SKM-1 treated with dmso at 0.1 percent for 144 hours (cell line): ENCODE data around the gene CLIC6.

Experiments
- DNase-seq: peaks from one replicate; lab custom pipeline; 2025; ENCODE audit not compliant: unreplicated experiment; lab: John Stamatoyannopoulos, UW

The CLIC6 gene

GRCh38 chr21:34724131-34724856 is 55.5 kb downstream of the CLIC6 start:
- no peak for DNase-seq

DNA sequence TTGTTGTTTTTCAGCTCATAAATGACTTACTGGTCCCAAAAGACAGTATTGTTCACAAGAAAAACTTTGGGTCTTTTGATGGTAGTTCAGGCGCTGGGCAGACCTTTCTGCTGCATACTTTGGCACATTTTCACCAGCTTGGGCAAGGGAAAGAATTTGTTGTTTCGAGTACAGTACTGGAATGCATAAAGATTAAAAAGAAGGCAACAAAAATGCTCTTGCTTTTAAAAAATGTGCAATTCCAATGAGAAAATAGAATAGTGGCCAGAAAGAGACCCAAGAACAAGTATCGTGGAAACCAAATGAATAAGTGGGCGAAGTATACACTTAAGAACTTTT is 56.0 kb downstream of the CLIC6 start:
- no peak for DNase-seq

GRCh38 chr21:34726627-34727337 is 58.0 kb downstream of the CLIC6 start:
- DNase-seq: peak; percentile 10

- DNase-seq: no peak
Observed at GRCh38 chr21:34728479-34728878, 59.7 kb downstream of the CLIC6 start.

- DNase-seq: no peak
Observed at GRCh38 chr21:34730194-34730593, 61.4 kb downstream of the CLIC6 start.

- no peak for DNase-seq
Observed at GRCh38 chr21:34730756-34731445, 62.1 kb downstream of the CLIC6 start.

DNA sequence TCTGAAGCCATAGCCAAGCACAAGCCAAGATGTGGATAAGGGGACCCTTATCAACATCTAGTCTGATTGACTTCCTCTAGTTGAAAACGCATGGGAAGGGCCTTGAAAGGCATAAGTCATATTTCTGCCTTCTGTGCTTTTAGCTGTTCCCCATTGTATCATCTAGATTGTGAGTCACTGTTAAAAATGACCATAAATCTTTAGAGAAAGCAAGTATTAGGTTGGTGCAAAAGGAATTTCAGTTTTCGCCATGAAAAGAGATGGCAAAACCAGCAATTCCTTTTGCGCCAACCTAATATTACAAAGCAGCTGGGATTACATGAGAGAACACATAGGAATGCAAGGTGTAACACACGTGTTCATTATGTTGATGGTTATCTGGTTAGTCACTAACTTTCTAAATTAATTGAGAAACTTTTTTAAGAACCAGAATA is 63.6 kb downstream of the CLIC6 start:
- DNase-seq: no peak

- no peak for DNase-seq
Observed at GRCh38 chr21:34733852-34734251, 65.1 kb downstream of the CLIC6 start.

DNA sequence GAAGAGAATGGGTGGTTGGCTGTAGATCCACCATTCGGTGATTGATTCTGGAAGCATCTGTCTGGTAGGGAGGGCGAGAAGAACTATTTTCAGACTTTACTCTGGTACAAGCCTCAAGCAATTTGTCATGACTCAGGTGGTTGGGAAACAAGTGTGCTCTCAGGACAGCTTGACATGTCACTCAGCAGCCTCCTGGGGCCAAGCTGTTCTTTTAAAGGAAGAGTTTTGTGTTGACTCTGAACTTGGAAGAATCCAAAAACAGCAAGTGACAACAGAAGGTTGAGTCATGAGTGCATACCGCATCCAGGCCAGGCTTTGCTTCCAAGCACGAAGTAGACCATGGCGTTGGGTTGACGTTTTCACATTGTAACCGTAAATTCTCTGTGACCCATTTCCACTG is 65.9 kb downstream of the CLIC6 start:
- DNase-seq: no peak

GRCh38 chr21:34736116-34736874 is 67.5 kb downstream of the CLIC6 start:
- DNase-seq: no peak

DNA sequence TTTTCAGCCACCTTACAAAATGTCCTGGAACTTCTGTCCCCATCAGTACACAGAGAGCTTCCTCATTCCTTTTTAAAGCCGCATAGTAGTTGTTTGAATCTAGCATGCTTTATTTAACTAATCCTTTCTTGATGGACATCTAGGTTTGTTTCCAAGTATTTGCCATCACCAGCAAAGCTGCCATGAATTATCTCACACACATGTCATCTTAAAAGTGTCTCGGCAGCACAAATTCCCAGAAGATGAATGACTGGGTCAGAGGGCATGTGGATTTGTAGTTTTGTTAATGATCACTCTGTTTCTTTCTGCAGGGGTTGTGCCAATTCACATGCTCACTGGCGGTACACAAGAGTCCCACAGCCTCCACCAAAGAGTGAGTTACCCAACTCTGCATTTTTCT is 68.3 kb downstream of the CLIC6 start:
- DNase-seq: no peak

- no peak for DNase-seq
Observed at GRCh38 chr21:34740198-34740597, 71.4 kb downstream of the CLIC6 start.

DNA sequence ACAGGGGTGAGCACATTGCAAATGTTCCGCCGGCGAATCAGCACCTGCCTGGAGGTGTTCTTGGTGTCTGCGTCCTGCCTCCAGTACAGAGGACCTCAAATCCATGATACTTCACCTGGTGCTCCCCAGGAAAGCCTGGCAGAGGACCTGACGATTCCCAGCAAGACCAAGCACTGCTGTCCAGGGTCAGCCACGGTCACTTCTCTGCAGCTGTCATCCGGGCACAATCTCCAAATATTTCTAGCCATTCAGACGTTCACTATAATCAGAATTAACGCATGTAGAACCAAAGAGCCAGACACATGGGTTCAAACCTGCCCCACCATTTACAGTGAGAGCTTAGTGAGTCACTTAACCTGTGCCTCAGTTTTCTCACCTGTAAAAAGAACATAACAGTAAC is 74.5 kb downstream of the CLIC6 start:
- DNase-seq: no peak

DNA sequence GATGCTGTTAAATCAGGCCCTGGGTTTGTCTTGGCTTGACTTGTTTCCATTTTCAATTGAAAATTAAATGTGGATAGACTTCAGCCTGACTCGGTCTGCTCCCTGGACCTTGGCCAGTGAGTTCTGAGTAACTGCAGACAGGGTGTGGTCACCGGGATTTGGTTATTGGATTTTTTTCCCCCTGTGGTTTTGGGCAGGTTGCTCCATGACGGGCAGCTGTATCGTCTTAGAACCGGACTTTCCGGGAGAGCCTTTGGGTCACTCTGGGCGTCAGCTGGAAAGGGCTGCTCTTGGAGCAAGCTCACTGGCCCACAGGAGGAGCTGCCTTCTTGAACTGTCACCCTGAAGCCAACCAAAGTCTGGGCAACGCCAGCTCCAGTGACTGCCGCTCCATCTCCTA is 75.0 kb downstream of the CLIC6 start:
- no peak for DNase-seq

DNA sequence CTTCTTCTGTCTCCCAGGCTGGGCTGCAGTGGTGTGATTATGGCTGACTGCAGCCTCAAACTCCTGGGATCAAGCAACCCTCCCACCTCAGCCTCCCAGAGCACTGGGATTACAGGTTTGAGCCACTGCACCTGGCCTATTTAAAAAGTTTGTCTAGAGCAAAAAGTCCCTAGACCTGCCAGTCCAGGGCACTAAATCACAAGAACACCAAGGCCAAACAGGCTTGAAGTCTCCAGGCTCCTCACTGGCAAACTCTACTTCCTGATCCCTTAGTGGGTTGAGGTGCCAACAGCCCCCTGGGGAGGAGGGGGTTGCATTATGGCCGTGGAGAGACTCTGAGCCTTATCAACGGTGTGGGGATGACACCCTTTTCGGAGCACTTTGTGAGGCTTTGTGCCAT is 76.0 kb downstream of the CLIC6 start:
- no peak for DNase-seq

DNA sequence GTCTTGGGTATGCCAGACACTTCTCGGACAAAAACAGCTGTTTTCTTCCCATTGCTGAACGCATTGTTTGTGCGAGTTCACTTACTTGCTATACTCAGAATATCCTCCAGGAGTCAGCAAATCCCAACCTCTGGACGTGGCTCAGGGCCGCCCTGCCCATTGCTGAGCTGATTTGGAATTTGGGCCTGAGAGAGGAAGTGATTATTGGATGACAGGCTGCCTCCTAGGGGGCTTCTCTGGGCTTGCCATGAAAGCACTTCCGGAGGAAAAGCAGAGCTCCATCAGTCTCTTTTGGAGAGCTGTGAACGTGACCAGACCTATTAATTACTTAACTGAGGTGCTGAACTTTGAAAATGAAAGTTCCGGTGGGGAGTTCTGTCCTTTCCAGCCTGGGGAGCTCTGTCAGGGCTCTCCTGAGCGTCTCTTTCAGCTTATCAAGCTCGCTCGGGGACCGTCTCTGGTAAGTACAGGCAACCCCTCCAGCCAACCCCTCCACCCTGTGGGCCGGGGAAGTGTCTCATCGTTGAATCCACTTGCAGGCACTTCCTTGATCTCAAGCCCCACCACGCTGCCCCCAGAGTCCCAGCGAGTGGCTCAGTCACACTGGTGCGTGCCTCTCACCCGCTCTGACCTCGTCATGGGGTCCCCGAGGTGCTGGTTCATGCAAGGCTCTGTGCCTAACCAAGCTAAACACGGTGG is 76.9 kb downstream of the CLIC6 start:
- DNase-seq: peak; percentile 71

GRCh38 chr21:34748862-34749261 is 80.1 kb downstream of the CLIC6 start:
- no peak for DNase-seq

DNA sequence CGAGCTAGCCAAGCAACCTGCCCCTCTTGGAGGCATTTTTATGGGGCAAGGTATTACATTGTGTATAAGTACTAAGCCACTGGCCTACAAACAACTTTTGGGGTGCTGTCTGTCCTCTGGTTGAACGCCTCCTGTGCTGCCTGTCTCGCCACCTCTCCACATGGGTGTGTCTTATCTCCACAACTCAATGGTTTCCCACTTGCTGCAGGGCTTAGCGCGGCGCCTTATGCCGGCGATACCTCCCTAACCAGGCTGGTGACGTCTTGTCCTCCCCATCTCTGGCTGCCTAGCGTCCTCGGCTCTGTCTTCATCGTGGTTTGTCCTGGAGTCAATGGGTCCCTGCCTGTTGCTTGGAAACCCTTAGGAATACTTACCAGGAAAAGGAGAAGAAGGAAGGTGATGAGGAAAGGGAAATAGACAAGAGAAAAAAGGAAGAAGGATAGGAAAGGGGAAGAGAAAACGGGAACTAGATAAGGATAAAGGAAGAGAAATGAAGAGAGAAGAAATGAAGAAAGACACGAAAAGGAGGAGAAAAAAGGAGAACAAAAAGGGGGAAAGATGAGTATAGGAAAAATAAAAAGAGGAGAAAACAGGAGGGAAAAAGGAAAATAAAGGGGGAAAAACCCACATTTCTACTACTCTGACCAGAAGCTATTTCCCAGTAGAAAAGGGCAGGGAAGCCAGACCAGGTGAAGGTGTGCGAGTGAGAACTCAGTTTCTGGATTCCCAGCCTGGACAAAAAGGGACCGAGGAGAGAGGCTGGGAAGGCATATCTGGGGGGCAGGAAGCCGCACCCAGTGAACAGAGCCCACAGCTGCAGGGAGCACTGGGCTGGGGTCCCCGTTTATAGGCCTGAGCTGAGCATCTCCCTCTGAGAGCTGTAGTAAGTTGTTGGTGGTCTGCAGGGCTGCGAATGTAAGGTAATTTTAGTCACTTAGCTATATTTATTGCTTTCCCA is 86.2 kb downstream of the CLIC6 start:
- DNase-seq: peak; percentile 18

DNA sequence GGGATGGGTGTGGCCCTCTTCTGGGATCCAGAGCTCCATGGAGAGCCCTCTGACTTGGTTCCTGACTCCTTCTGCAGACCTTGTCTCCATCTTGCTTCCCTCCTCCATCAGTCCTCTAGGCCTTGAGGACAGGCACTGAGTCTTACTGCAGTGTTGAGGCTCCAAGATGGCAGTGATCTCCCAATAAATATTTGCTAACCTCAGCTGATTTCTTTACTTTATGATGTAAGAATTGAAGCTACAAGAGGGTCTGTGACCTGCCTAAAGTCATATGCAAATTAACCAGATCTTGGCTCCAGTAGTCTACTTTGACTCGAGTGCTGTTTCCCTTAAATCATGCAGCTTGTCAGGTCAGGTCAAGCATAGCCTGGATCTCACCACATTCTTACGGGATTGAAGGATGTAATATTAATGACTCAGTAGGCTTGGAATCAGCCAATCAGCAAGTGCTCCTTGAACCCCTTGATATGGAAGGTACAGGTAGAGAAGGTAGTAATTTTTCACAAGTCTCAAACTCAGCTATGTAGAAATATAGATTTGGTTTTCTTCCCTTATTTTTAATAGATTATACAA is 93.0 kb downstream of the CLIC6 start:
- no peak for DNase-seq
